Liver (tissue), 9 donors: ENCODE data around the gene PRR11. TPM values are rescaled to one million over a fixed set of nuclear protein-coding genes. Genes with fewer than 3 reads are reported as not detected.
A peak's percentile ranks its signal among the peaks of the same experiment; 100 is the strongest.

Experiments used
- DNase-seq: peaks from one replicate; pipeline ENCODE4 v3.0.0-alpha.2; 2017; ENCODE audit warnings: low spot score
- H3K27ac ChIP-seq, 2 donors: one replicate each; pipeline ENCODE4 v1.7.0; 2013; ENCODE audit warnings: inconsistent platforms in 2 of 2, low read length in 2 of 2, control low read depth in 1 of 2, low read depth in 1 of 2, mild to moderate bottlenecking in 1 of 2
- H3K27me3 ChIP-seq, 4 donors: one replicate each; pipeline versions ENCODE4 v1.6.1 to v1.7.0; 2013; ENCODE audit warnings: low read length in 3 of 4, inconsistent platforms in 1 of 4, mild to moderate bottlenecking in 1 of 4, moderate library complexity in 1 of 4; ENCODE audit not compliant: control insufficient read depth in 4 of 4, insufficient read depth in 4 of 4
- H3K36me3 ChIP-seq, 4 donors: one replicate each; pipeline versions ENCODE4 v1.6.1 to v1.7.0; 2013; ENCODE audit warnings: low read length in 3 of 4, mild to moderate bottlenecking in 3 of 4, low read depth in 1 of 4, moderate library complexity in 1 of 4; ENCODE audit not compliant: control insufficient read depth in 4 of 4, insufficient read depth in 3 of 4
- H3K4me1 ChIP-seq, 4 donors: one replicate each; pipeline versions ENCODE4 v1.6.1 to v1.7.0; 2013; ENCODE audit warnings: low read length in 3 of 4, mild to moderate bottlenecking in 3 of 4, moderate library complexity in 1 of 4; ENCODE audit not compliant: control insufficient read depth in 4 of 4, insufficient read depth in 4 of 4
- H3K4me3 ChIP-seq, 3 donors: one replicate each; pipeline versions ENCODE4 v1.6.1 to v1.7.0; 2013; ENCODE audit warnings: low read length in 3 of 3, control low read depth in 1 of 3, low read depth in 1 of 3, mild to moderate bottlenecking in 1 of 3
- H3K9ac ChIP-seq, 2 donors: one replicate each; pipeline ENCODE4 v1.7.0; 2013; ENCODE audit warnings: low read length in 2 of 2, mild to moderate bottlenecking in 2 of 2, moderate library complexity in 2 of 2, control low read depth in 1 of 2, low read depth in 1 of 2
- H3K9me3 ChIP-seq, 4 donors: one replicate each; pipeline versions ENCODE4 v1.6.1 to v1.7.0; 2013; ENCODE audit warnings: low read length in 3 of 4; ENCODE audit not compliant: control insufficient read depth in 4 of 4
- EGR1 ChIP-seq, 2 donors: IDR thresholded peaks; 2 replicates each; pipeline ENCODE4 v1.6.1; 2016 to 2018; ENCODE audit warnings: antibody characterized with exemption in 2 of 2, low read depth in 2 of 2
- FOXA1 ChIP-seq: IDR thresholded peaks from 2 replicates; pipeline ENCODE4 v1.6.1; 2016; ENCODE audit warnings: antibody characterized with exemption
- FOXA2 ChIP-seq: IDR thresholded peaks from 2 replicates; pipeline ENCODE4 v1.6.1; 2016; ENCODE audit warnings: antibody characterized with exemption
- GABPA ChIP-seq, 2 donors: IDR thresholded peaks in 1 of 2; conservative IDR thresholded peaks in 1 of 2; 2 replicates each; pipeline ENCODE4 v1.6.1; 2016; ENCODE audit warnings: antibody characterized with exemption in 2 of 2, mild to moderate bottlenecking in 1 of 2, moderate library complexity in 1 of 2
- HNF4A ChIP-seq, 2 donors: conservative IDR thresholded peaks; 2 replicates each; pipeline ENCODE4 v1.6.1; 2016; ENCODE audit warnings: antibody characterized with exemption in 2 of 2, mild to moderate bottlenecking in 2 of 2
- HNF4G ChIP-seq: IDR thresholded peaks from 2 replicates; pipeline ENCODE4 v1.6.1; 2016; ENCODE audit warnings: antibody characterized with exemption
- JUND ChIP-seq, 2 donors: IDR thresholded peaks; 2 replicates each; pipeline ENCODE4 v1.6.1; 2016; ENCODE audit warnings: antibody characterized with exemption in 2 of 2
- NR2F2 ChIP-seq: IDR thresholded peaks from 2 replicates; pipeline ENCODE4 v1.6.1; 2016; ENCODE audit warnings: antibody characterized with exemption
- RAD21 ChIP-seq, 2 donors: IDR thresholded peaks; 2 replicates each; pipeline ENCODE4 v1.6.1; 2016; ENCODE audit warnings: antibody characterized with exemption in 2 of 2, mild to moderate bottlenecking in 2 of 2
- RXRA ChIP-seq, 2 donors: IDR thresholded peaks; 2 replicates each; pipeline ENCODE4 v1.6.1; 2017 to 2018; ENCODE audit warnings: antibody characterized with exemption in 2 of 2, mild to moderate bottlenecking in 1 of 2
- YY1 ChIP-seq: IDR thresholded peaks from 2 replicates; pipeline ENCODE4 v1.6.1; 2016; ENCODE audit warnings: antibody characterized with exemption, mild to moderate bottlenecking
- WGBS: extraction: QIAGEN DNeasy Blood & Tissue Kit; methylation state at CpG from one replicate; pipeline ENCODE4 v1.1.7; 2013; 5-methylcytosine and 5-hydroxymethylcytosine counted together
- polyA plus RNA-seq, 2 donors: library from polyadenylated mRNA; stranded (reverse) in 1 of 2; unstranded in 1 of 2; fragments of 200-250 nt in 1 of 2; fragments of >200 nt in 1 of 2; fragmentation: Nextera tagmentation in 1 of 2; extraction: Ambion mirVana in 1 of 2; gene quantifications; one replicate each; pipeline versions ENCODE4 v1.2.1 to v1.2.3, GENCODE V29; 2013 to 2015
- total RNA-seq, 2 donors: library from RNA; depleted of rRNA; stranded (reverse); fragments of >200 nt; gene quantifications; one replicate each; pipeline ENCODE4 v1.2.3, GENCODE V29; 2014
- TF ChIP-seq, protein P1 (sequence below): IDR thresholded peaks from 2 replicates; pipeline ENCODE4 v1.6.1; 2016; ENCODE audit warnings: antibody characterized with exemption
- TF ChIP-seq, protein P2 (sequence below): IDR thresholded peaks from 2 replicates; pipeline ENCODE4 v1.6.1; 2016; ENCODE audit warnings: antibody characterized with exemption
- TF ChIP-seq, protein P3 (sequence below): IDR thresholded peaks from 2 replicates; pipeline ENCODE4 v1.6.1; 2016; ENCODE audit warnings: antibody characterized with exemption, mild to moderate bottlenecking
- TF ChIP-seq, protein P4 (sequence below): fragments of 150-350 bp; IDR thresholded peaks from 2 replicates; pipeline ENCODE4 v1.5.1; 2017; ENCODE audit warnings: improper control_type of control experiment, low read depth, low read length; ENCODE audit not compliant: missing input control
- TF ChIP-seq, protein P5 (sequence below): IDR thresholded peaks from 2 replicates; pipeline ENCODE4 v1.6.1; 2016; ENCODE audit warnings: antibody characterized with exemption
- donor health status: healthy.
- donor health status: healthy.
- donor health status: healthy.
- donor health status: healthy.
- donor health status: healthy.

The PRR11 gene
- total and polyA plus RNA-seq, 4 donors = 0.17 to 17.7 (median 0.95) TPM

DNA sequence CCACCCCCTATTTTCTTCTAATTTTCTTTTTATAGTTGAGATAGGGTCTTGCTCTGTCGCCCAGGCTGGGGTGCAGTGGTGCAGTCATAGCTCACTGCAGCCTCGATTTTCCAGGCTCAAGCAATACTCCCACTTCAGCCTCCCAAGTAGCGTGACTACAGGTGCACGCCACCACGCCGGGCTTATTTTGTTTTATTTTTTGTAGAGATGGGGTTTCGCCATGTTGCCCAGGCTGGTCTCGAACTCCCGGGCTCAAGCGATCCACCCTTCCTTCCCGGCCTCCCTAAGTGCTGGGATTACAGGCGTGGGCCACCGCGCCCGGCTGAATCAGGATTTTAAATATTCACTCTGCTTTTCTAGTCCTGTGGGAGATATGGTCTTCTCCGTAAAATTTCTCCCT is 63.8 kb downstream of the PRR11 start:
- 95% methylated on average over 16 of the region's 16 CpGs for WGBS
- Histone ChIP-seq H3K9ac (no peak overlapping the region), H3K4me1 (peaks cover 2 to 14% (median 11%) of the 10 kb centered on the region in 4 donors), H3K9me3 (no peaks in the 10 kb centered on the region), H3K27me3 (no peaks in the 10 kb centered on the region), H3K36me3 (peaks cover 0 to 5% (median 3%) of the 10 kb centered on the region in 4 donors), H3K27ac (no peak overlapping the region), H3K4me3 (no peak overlapping the region)
- no peak for DNase-seq
- TF ChIP-seq GABPA (IDR thresholded peaks at IDR 0.05 in 1 of 2, conservative IDR thresholded peaks at IDR 0.05 in 1 of 2) (no peak), HNF4G (no peak), FOXA1 (no peak), EGR1 (IDR thresholded peaks at IDR 0.05; ENCODE audit: low read depth in 2 of 2) (no peak), YY1 (no peak), RXRA (IDR thresholded peaks at IDR 0.05) (no peak), HNF4A (conservative IDR thresholded peaks at IDR 0.05) (no peak)

DNA sequence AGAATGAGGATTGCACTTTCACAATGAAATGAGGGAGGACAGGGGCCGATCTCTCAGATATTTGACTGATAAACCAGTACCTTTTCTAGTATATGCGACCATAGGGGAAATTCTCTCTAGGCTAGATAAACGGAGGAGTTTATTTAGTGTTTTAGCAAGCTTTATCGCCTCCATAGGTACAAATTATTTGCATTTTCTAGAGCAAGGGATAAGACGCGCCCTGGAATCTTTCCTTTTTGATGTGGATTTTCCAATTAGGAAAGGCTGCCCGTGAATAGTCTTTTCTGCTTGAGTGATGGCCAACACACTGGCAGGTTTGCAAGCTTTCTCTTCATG is 64.4 kb downstream of the PRR11 start:
- WGBS = 21% methylated on average over 7 of the region's 7 CpGs
- no peak overlapping the region for H3K27ac ChIP-seq

More for the DNA sequence above, 64.4 kb downstream of the PRR11 start:
- H3K4me3 ChIP-seq = peak overlapping the region; percentile 49 to 50 (median 50)
- no peaks in the 10 kb centered on the region for H3K9me3 ChIP-seq
- H3K36me3 ChIP-seq = no peaks in the 10 kb centered on the region
- TF ChIP-seq, protein P1, sequence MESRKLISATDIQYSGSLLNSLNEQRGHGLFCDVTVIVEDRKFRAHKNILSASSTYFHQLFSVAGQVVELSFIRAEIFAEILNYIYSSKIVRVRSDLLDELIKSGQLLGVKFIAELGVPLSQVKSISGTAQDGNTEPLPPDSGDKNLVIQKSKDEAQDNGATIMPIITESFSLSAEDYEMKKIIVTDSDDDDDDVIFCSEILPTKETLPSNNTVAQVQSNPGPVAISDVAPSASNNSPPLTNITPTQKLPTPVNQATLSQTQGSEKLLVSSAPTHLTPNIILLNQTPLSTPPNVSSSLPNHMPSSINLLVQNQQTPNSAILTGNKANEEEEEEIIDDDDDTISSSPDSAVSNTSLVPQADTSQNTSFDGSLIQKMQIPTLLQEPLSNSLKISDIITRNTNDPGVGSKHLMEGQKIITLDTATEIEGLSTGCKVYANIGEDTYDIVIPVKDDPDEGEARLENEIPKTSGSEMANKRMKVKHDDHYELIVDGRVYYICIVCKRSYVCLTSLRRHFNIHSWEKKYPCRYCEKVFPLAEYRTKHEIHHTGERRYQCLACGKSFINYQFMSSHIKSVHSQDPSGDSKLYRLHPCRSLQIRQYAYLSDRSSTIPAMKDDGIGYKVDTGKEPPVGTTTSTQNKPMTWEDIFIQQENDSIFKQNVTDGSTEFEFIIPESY = no peak
- TF ChIP-seq, protein P2, sequence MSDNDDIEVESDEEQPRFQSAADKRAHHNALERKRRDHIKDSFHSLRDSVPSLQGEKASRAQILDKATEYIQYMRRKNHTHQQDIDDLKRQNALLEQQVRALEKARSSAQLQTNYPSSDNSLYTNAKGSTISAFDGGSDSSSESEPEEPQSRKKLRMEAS = no peak
- TF ChIP-seq RAD21 (IDR thresholded peaks at IDR 0.05) (no peak), RXRA (IDR thresholded peaks at IDR 0.05) (no peak), NR2F2 (no peak), EGR1 (IDR thresholded peaks at IDR 0.05; ENCODE audit: low read depth in 2 of 2) (no peak), YY1 (no peak), JUND (IDR thresholded peaks at IDR 0.05) (no peak), GABPA (IDR thresholded peaks at IDR 0.05 in 1 of 2, conservative IDR thresholded peaks at IDR 0.05 in 1 of 2) (no peak), FOXA2 (no peak)
- TF ChIP-seq, protein P3, sequence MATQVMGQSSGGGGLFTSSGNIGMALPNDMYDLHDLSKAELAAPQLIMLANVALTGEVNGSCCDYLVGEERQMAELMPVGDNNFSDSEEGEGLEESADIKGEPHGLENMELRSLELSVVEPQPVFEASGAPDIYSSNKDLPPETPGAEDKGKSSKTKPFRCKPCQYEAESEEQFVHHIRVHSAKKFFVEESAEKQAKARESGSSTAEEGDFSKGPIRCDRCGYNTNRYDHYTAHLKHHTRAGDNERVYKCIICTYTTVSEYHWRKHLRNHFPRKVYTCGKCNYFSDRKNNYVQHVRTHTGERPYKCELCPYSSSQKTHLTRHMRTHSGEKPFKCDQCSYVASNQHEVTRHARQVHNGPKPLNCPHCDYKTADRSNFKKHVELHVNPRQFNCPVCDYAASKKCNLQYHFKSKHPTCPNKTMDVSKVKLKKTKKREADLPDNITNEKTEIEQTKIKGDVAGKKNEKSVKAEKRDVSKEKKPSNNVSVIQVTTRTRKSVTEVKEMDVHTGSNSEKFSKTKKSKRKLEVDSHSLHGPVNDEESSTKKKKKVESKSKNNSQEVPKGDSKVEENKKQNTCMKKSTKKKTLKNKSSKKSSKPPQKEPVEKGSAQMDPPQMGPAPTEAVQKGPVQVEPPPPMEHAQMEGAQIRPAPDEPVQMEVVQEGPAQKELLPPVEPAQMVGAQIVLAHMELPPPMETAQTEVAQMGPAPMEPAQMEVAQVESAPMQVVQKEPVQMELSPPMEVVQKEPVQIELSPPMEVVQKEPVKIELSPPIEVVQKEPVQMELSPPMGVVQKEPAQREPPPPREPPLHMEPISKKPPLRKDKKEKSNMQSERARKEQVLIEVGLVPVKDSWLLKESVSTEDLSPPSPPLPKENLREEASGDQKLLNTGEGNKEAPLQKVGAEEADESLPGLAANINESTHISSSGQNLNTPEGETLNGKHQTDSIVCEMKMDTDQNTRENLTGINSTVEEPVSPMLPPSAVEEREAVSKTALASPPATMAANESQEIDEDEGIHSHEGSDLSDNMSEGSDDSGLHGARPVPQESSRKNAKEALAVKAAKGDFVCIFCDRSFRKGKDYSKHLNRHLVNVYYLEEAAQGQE = no peak
- TF ChIP-seq, protein P4, sequence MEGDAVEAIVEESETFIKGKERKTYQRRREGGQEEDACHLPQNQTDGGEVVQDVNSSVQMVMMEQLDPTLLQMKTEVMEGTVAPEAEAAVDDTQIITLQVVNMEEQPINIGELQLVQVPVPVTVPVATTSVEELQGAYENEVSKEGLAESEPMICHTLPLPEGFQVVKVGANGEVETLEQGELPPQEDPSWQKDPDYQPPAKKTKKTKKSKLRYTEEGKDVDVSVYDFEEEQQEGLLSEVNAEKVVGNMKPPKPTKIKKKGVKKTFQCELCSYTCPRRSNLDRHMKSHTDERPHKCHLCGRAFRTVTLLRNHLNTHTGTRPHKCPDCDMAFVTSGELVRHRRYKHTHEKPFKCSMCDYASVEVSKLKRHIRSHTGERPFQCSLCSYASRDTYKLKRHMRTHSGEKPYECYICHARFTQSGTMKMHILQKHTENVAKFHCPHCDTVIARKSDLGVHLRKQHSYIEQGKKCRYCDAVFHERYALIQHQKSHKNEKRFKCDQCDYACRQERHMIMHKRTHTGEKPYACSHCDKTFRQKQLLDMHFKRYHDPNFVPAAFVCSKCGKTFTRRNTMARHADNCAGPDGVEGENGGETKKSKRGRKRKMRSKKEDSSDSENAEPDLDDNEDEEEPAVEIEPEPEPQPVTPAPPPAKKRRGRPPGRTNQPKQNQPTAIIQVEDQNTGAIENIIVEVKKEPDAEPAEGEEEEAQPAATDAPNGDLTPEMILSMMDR = no peak
- TF ChIP-seq, protein P5, sequence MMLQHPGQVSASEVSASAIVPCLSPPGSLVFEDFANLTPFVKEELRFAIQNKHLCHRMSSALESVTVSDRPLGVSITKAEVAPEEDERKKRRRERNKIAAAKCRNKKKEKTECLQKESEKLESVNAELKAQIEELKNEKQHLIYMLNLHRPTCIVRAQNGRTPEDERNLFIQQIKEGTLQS = no peak
- peaks cover 2 to 14% (median 11%) of the 10 kb centered on the region in 4 donors for H3K4me1 ChIP-seq
- DNase-seq = no peak
- H3K9ac ChIP-seq = peak overlapping the region in 1 of 2 donors; percentile 26
- no peaks in the 10 kb centered on the region for H3K27me3 ChIP-seq
